Measurements from ENCODE around the gene MEIS3. TPM values are rescaled to one million over a fixed set of nuclear protein-coding genes. Genes with fewer than 3 reads are reported as not detected.
"Not testable (repeated sequence)": the region's sequence is repeated elsewhere in the genome, so short reads cannot be mapped to it uniquely, and the experiment has no call there.

MEIS3 gene
- total RNA-seq, 1 experiment from 2014 or later: 9.6 TPM

GRCh38 chr19:47371261-47371660 is 48.1 kb downstream of the MEIS3 start:
- Histone ChIP-seq H3K27me3 (replicated peaks; ENCODE audit: insufficient read depth, low read depth, low read length, poor library complexity) (no peaks in the 10 kb centered on the region), H3K4me3 (ENCODE audit: low read depth, low read length, poor library complexity, severe bottlenecking) (no peak overlapping the region), H3K4me1 (ENCODE audit: insufficient read depth, low read length, poor library complexity, severe bottlenecking) (no peaks in the 10 kb centered on the region), H3K27ac (ENCODE audit: low read depth, low read length, poor library complexity, severe bottlenecking) (no peak overlapping the region), H3K9me3 (ENCODE audit: low read depth, low read length, poor library complexity, severe bottlenecking) (no peaks in the 10 kb centered on the region), H3K36me3 (ENCODE audit: insufficient read depth, low read length, poor library complexity, severe bottlenecking) (peaks cover 51% of the 10 kb centered on the region)
- no peak for DNase-seq (ENCODE audit: low spot score)
- intact Hi-C loops (cut with micrococcal nuclease; ENCODE audit: unreplicated experiment): no loop called here
- ChIA-PET CTCF (no interaction called here), POLR2A (ENCODE audit: low non-redundant PET) (no interaction called here)
- TF ChIP-seq EZH2 (IDR thresholded peaks at IDR 0.05; ENCODE audit: borderline replicate concordance, low read depth, low read length, poor library complexity, severe bottlenecking) (no peak), CTCF (conservative IDR thresholded peaks at IDR 0.05; ENCODE audit: low read depth, low read length) (no peak)
- BruUV-seq (replicated peaks): no TSS peak

- no TSS peak for BruUV-seq (replicated peaks)
- intact Hi-C loops (cut with micrococcal nuclease; ENCODE audit: unreplicated experiment): no loop called here
- peak; percentile 45 for DNase-seq (ENCODE audit: low spot score)
- Histone ChIP-seq H3K27ac (ENCODE audit: low read depth, low read length, poor library complexity, severe bottlenecking) (no peak overlapping the region), H3K4me3 (ENCODE audit: low read depth, low read length, poor library complexity, severe bottlenecking) (no peak overlapping the region), H3K4me1 (ENCODE audit: insufficient read depth, low read length, poor library complexity, severe bottlenecking) (no peaks in the 10 kb centered on the region), H3K36me3 (ENCODE audit: insufficient read depth, low read length, poor library complexity, severe bottlenecking) (peaks cover 47% of the 10 kb centered on the region), H3K9me3 (ENCODE audit: low read depth, low read length, poor library complexity, severe bottlenecking) (no peaks in the 10 kb centered on the region), H3K27me3 (replicated peaks; ENCODE audit: insufficient read depth, low read depth, low read length, poor library complexity) (no peaks in the 10 kb centered on the region)
- ChIA-PET POLR2A (ENCODE audit: low non-redundant PET) (interaction anchor here (0.5 kb wide), 1 partner anchor 533 kb away, joined by 6 read pairs; no protein-coding TSS in a partner anchor), CTCF (interaction anchor here (0.5 to 1.3 kb wide), 5 partner anchors 13 to 160 kb away, joined by 3 to 14 read pairs (median 3); partner anchors contain the start of gene DHX34)
- TF ChIP-seq EZH2 (IDR thresholded peaks at IDR 0.05; ENCODE audit: borderline replicate concordance, low read depth, low read length, poor library complexity, severe bottlenecking): no peak
- TF ChIP-seq CTCF (conservative IDR thresholded peaks at IDR 0.05; ENCODE audit: low read depth, low read length): no peak
These were observed 49.2 kb downstream of the MEIS3 start for GRCh38 chr19:47370045-47370611.

GRCh38 chr19:47365455-47365854 is 53.9 kb downstream of the MEIS3 start:
- H3K4me3 ChIP-seq (ENCODE audit: low read depth, low read length, poor library complexity, severe bottlenecking); H3K9me3 ChIP-seq (ENCODE audit: low read depth, low read length, poor library complexity, severe bottlenecking); CTCF ChIA-PET; intact Hi-C loops (cut with micrococcal nuclease; ENCODE audit: unreplicated experiment); H3K27ac ChIP-seq (ENCODE audit: low read depth, low read length, poor library complexity, severe bottlenecking); DNase-seq (ENCODE audit: low spot score); BruUV-seq (replicated peaks); H3K4me1 ChIP-seq (ENCODE audit: insufficient read depth, low read length, poor library complexity, severe bottlenecking); H3K27me3 ChIP-seq (replicated peaks; ENCODE audit: insufficient read depth, low read depth, low read length, poor library complexity); POLR2A ChIA-PET (ENCODE audit: low non-redundant PET): not testable (repeated sequence)
- peaks cover 55% of the 10 kb centered on the region for H3K36me3 ChIP-seq (ENCODE audit: insufficient read depth, low read length, poor library complexity, severe bottlenecking)

All from A673 (cell line).